Measurements from ENCODE around the gene LRFN2.

LRFN2 gene

GRCh38 chr6:40437631-40438030 is 149.5 kb downstream of the LRFN2 start:
- no peak for DNase-seq (ENCODE audit: low spot score in 2 of 2)
- no peak for ATAC-seq
- H3K9me3 Mint-ChIP-seq: no peaks in the 10 kb centered on the region
- H3K27ac Mint-ChIP-seq: no peak overlapping the region
- H3K4me1 Mint-ChIP-seq: peaks cover 20% of the 10 kb centered on the region
- no peak overlapping the region for H3K4me3 Mint-ChIP-seq
- H3K36me3 Mint-ChIP-seq: no peaks in the 10 kb centered on the region

DNA sequence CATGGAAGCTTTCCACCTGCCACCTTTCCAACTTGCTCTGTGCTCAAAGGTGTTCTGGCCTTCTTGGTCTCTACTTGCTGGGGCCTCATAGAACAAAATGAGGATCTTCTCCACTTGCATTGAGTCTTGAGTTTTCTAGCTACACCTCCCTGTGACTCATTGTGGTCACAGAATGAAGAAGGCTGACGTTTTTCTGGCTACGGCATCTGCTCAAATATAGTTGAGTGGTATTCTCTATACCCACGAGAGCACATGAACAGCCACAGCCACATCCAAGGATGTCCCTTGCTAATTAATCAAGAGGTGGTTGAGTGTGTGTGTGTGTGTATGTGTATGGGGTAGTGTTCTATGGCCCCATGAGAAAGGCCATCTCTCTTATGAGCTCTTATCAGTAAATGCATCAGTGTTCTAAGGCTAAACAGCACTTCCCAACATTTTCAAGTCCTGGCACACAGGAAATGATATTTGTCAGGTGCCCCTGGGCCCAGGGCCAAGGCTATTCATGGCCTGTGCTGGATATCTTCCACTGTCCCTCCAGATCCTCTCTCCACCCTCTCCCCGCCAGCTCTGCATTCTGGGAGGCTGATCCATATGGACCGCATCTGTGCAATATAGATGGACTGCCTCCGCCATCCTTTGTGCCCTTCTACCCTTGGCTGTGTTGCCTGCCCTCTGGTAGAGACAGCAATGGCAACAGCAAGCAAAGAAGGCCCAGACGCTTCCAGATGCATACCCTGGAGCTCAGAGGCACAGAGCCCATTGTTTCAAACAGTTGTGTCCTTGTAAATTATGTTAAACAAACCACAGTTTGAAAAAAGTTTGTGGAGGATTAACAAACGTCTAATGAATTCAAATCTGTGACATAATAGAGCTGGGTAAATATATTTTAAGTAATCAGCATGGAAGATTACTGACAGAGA is 150.2 kb downstream of the LRFN2 start:
- Mint-ChIP-seq H3K9me3 (no peaks in the 10 kb centered on the region), H3K4me1 (peaks cover 20% of the 10 kb centered on the region), H3K4me3 (no peak overlapping the region), H3K27ac (no peak overlapping the region), H3K36me3 (no peaks in the 10 kb centered on the region)
- DNase-seq (ENCODE audit: low spot score in 2 of 2) (no peak), ATAC-seq (peak; percentile 84)

DNA sequence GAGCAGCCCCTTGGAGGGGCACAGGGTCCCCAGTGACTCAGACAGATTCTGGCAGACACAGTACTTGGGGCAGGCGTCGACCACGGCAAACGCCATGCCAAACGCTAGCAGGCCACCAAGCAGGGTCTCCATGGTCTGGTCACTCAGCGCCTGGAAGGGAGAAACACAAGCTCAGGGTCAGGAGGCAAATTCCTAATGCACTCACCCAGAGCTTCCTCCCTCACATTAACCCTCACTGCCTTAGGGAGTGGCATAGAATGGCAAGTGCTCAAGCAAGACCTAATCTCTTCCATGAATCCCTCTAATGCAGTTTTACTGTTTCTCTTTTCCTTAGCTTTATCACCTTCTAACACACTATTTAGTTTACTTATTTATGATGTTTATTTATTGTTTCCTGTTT is 154.2 kb downstream of the LRFN2 start:
- DNase-seq (ENCODE audit: low spot score in 2 of 2) (no peak), ATAC-seq (no peak)
- Mint-ChIP-seq H3K27ac (no peak overlapping the region), H3K9me3 (no peaks in the 10 kb centered on the region), H3K4me1 (peaks cover 13% of the 10 kb centered on the region), H3K36me3 (no peaks in the 10 kb centered on the region), H3K4me3 (no peak overlapping the region)

GRCh38 chr6:40431706-40432105 is 155.5 kb downstream of the LRFN2 start:
- no peak overlapping the region for H3K4me3 Mint-ChIP-seq
- no peaks in the 10 kb centered on the region for H3K36me3 Mint-ChIP-seq
- DNase-seq (ENCODE audit: low spot score in 2 of 2) (no peak), ATAC-seq (no peak)
- H3K27ac Mint-ChIP-seq: no peak overlapping the region
- no peaks in the 10 kb centered on the region for H3K9me3 Mint-ChIP-seq
- peaks cover 5% of the 10 kb centered on the region for H3K4me1 Mint-ChIP-seq

GRCh38 chr6:40427196-40427595 is 160.0 kb downstream of the LRFN2 start:
- no peaks in the 10 kb centered on the region for H3K4me1 Mint-ChIP-seq
- no peak overlapping the region for H3K4me3 Mint-ChIP-seq
- no peaks in the 10 kb centered on the region for H3K9me3 Mint-ChIP-seq
- H3K27ac Mint-ChIP-seq: no peak overlapping the region
- DNase-seq (ENCODE audit: low spot score in 2 of 2) (no peak), ATAC-seq (no peak)
- H3K36me3 Mint-ChIP-seq: no peaks in the 10 kb centered on the region

GRCh38 chr6:40426346-40427066 is 160.7 kb downstream of the LRFN2 start:
- Mint-ChIP-seq H3K36me3 (no peaks in the 10 kb centered on the region), H3K9me3 (no peaks in the 10 kb centered on the region), H3K4me3 (no peak overlapping the region), H3K27ac (no peak overlapping the region), H3K4me1 (no peaks in the 10 kb centered on the region)
- ATAC-seq (no peak), DNase-seq (ENCODE audit: low spot score in 2 of 2) (no peak)

DNA sequence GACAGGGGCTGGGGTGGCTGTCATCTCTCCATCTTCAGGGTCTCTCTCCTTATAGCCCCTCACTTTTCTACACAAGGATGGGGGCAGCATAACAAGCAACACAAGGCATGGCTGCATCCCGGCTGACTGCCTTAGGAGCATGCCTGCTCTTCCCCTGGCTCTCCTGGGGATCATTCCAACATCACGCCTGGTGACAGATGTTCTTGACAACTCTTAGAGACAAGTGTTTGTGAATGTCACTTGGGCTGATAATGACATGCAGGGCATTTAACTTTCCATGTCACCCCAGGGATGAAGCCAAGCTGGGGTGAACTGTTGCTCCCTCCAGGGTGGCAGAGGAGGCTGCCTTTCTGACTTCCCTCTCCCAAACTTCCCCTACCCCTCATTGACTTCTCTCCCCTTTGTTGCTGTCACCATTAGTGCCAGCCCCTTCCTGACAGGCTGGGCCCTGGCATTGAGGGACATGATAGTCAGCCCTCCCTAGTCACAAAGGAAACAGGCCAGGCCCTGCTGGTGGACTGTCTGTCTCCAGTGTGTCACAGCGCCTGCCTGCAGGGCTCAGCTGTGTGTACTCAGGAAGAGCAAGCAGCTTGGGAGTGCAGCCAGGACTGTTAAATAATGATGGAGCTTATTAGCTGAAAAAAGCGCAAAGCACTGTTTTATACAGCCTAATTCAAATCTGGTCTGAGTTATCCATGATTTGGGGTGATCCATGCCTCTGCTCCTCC is 161.8 kb downstream of the LRFN2 start:
- H3K4me1 Mint-ChIP-seq: peaks cover 1% of the 10 kb centered on the region
- no peaks in the 10 kb centered on the region for H3K9me3 Mint-ChIP-seq
- ATAC-seq: peak; percentile 27
- DNase-seq (ENCODE audit: low spot score in 2 of 2): no peak
- no peaks in the 10 kb centered on the region for H3K36me3 Mint-ChIP-seq
- H3K4me3 Mint-ChIP-seq: no peak overlapping the region
- H3K27ac Mint-ChIP-seq: no peak overlapping the region

DNA sequence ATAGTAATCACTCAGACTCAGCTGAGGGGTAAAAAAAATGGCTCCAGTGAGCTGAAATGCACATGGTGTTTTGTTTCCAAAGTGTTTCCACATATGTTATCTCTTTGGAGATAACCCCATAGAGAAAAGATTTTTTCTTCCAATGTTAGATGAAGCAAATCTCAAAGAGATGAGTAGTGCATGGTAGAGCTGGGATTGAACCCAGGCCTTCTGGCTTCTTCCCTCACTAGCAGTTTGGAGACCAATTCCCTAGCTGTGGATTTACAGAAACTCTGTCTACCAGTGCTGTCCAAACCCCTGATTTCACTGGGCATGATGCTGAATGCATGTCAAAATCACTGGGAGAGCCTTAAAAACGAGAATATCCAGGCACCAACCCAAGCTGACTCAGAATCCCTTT is 165.1 kb downstream of the LRFN2 start:
- Mint-ChIP-seq H3K9me3 (no peaks in the 10 kb centered on the region), H3K27ac (no peak overlapping the region), H3K4me3 (no peak overlapping the region), H3K36me3 (no peaks in the 10 kb centered on the region), H3K4me1 (peaks cover 7% of the 10 kb centered on the region)
- DNase-seq (ENCODE audit: low spot score in 2 of 2) (no peak), ATAC-seq (no peak)

DNA sequence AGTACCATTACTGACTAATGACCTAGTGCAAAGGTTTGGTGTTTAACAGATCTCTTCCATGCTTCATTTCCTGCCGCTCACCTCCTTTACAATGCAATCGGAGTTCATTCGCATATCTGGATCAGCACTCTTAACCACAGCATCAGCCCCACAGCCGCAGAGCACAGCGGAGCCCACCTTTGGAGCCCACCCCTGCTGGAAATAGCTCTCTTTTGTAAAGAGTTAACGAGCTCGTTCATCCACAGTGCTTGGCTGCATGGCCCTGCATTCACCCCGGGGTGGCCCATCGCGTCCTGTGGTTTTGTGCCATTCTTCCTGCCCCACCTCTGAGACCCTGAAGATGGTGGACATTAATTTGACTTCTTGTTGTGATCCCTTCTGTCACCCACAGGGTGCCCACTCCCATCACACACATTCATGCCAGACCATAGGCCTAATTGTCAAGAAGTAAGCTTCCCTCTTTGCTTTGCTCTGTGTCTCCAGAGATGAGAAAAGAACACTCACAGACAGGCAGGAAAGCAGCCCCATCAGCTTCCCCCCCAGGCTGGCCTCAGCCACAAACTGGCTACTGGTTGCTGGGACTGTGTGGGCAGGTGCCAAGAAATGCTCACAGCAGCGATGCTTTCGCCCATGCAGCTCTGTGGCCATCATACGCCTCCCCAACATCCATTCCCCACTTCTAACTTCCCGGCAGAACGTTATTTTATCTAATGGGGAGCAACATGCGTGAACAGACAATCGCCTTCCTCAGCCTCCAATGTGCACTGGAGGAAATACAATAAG is 167.0 kb downstream of the LRFN2 start:
- no peaks in the 10 kb centered on the region for H3K9me3 Mint-ChIP-seq
- H3K27ac Mint-ChIP-seq: no peak overlapping the region
- H3K36me3 Mint-ChIP-seq: no peaks in the 10 kb centered on the region
- peaks cover 7% of the 10 kb centered on the region for H3K4me1 Mint-ChIP-seq
- no peak for ATAC-seq
- no peak for DNase-seq (ENCODE audit: low spot score in 2 of 2)
- no peak overlapping the region for H3K4me3 Mint-ChIP-seq

GRCh38 chr6:40419377-40419776 is 167.8 kb downstream of the LRFN2 start:
- Mint-ChIP-seq H3K27ac (no peak overlapping the region), H3K4me1 (peaks cover 7% of the 10 kb centered on the region), H3K36me3 (no peaks in the 10 kb centered on the region), H3K9me3 (no peaks in the 10 kb centered on the region), H3K4me3 (no peak overlapping the region)
- ATAC-seq (no peak), DNase-seq (ENCODE audit: low spot score in 2 of 2) (no peak)

GRCh38 chr6:40417031-40417430 is 170.1 kb downstream of the LRFN2 start:
- no peak overlapping the region for H3K4me3 Mint-ChIP-seq
- ATAC-seq (no peak), DNase-seq (ENCODE audit: low spot score in 2 of 2) (no peak)
- no peaks in the 10 kb centered on the region for H3K9me3 Mint-ChIP-seq
- no peaks in the 10 kb centered on the region for H3K36me3 Mint-ChIP-seq
- peaks cover 12% of the 10 kb centered on the region for H3K4me1 Mint-ChIP-seq
- H3K27ac Mint-ChIP-seq: no peak overlapping the region

DNA sequence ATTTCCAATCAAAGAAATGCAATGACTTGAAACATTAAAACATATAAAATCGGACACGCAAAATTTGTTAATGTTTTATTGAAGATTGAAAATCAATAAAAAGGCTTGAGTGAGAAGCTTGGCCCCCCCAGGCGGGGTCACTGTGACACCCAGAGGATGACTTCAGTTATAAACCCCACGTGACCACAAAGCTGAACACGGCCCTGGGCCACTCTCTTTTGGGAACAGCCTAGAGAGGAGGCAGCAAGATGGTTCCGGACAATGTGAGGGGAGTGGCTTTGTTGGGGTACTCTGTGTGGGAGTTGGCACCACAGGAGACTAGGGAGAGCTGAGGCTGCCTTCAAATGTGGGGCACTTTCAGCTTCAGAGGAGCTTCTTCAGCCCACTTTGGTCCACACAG is 172.5 kb downstream of the LRFN2 start:
- H3K4me1 Mint-ChIP-seq: peaks cover 5% of the 10 kb centered on the region
- DNase-seq (ENCODE audit: low spot score in 2 of 2) (no peak), ATAC-seq (no peak)
- no peaks in the 10 kb centered on the region for H3K9me3 Mint-ChIP-seq
- no peaks in the 10 kb centered on the region for H3K36me3 Mint-ChIP-seq
- H3K4me3 Mint-ChIP-seq: no peak overlapping the region
- H3K27ac Mint-ChIP-seq: no peak overlapping the region

DNA sequence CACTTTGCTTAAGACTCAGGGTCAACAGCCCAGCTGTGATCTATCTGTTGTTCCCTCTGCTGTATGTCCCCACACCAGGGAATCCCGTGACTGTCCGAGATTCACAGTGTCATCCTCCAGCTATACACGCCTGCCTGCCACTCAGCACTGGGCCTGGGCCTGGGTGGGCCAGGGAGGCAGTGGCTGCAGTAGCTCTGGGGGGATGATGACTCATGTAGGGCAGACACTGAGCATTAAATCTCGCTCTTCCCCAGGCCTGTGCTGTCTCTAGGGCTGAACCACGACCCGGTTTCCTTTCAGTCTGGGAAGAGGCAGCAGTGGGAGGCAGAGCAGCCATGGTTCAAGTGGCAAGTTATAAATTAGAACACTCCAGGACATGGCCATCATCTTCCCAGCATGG is 173.9 kb downstream of the LRFN2 start:
- H3K4me3 Mint-ChIP-seq: no peak overlapping the region
- ATAC-seq: peak; percentile 5
- no peaks in the 10 kb centered on the region for H3K9me3 Mint-ChIP-seq
- no peaks in the 10 kb centered on the region for H3K36me3 Mint-ChIP-seq
- peaks cover 5% of the 10 kb centered on the region for H3K4me1 Mint-ChIP-seq
- DNase-seq (ENCODE audit: low spot score in 2 of 2): no peak
- no peak overlapping the region for H3K27ac Mint-ChIP-seq

DNA sequence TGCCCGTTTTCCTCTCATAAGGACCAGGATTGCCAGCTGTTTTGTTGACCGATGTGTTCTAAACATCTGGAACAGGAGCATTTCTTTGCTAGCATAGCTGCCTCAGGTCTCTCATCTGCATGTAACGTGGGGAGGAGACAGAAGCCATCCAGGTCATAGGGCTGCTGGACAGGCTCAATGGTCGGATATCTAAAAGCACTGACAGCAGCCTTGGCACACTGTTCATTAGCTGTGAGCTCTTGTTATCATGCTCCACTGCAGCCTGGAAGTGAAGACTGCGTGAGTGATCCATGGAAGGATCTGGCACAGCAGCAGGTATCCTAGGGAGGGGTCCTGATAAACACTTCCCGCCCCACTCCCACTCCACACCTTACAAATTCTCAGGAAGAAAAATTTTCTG is 175.3 kb downstream of the LRFN2 start:
- H3K4me1 Mint-ChIP-seq: peaks cover 5% of the 10 kb centered on the region
- H3K27ac Mint-ChIP-seq: no peak overlapping the region
- DNase-seq (ENCODE audit: low spot score in 2 of 2): no peak
- H3K4me3 Mint-ChIP-seq: no peak overlapping the region
- ATAC-seq: no peak
- H3K36me3 Mint-ChIP-seq: no peaks in the 10 kb centered on the region
- no peaks in the 10 kb centered on the region for H3K9me3 Mint-ChIP-seq

DNA sequence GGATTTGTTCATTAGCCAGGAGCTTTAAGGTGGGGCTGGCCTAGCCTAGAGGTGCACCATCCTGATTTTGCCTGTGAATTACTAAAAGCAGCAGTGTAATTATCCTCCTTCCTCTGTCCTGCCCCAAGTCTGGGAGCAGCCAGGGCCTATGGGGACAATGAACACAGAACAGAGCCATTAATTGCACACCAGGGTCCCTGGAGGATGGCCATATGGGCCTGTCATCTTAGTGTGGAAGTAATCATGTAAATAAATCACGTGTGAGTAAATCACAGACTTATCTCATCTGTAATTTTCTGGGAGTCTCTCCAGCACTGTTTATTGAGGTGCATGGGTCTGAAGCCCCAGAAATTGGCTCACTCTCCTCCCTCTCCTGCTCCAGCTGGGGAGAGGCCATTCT is 176.3 kb downstream of the LRFN2 start:
- H3K9me3 Mint-ChIP-seq: no peaks in the 10 kb centered on the region
- ATAC-seq: no peak
- DNase-seq (ENCODE audit: low spot score in 2 of 2): no peak
- H3K27ac Mint-ChIP-seq: no peak overlapping the region
- peaks cover 5% of the 10 kb centered on the region for H3K4me1 Mint-ChIP-seq
- no peaks in the 10 kb centered on the region for H3K36me3 Mint-ChIP-seq
- H3K4me3 Mint-ChIP-seq: no peak overlapping the region

Data from stimulated activated effector memory CD8-positive, alpha-beta T cell treated with anti-CD3 and anti-CD28 coated beads, Interleukin-12 subunit alpha, Interleukin-12 subunit beta, amount 100 ng/mL, for 72 hours (primary cell).